ENCODE results near the gene MAP4K2.

MAP4K2 gene

GRCh38 chr11:64827451-64827839 is 24.4 kb upstream of the MAP4K2 start:
- Histone ChIP-seq H3K9ac (ENCODE audit: low read depth, low read length) (no peak overlapping the region), H4K20me1 (ENCODE audit: insufficient read depth, low read length) (no peaks in the 10 kb centered on the region), H3K4me2 (ENCODE audit: insufficient read depth, low read length) (no peak overlapping the region), H3K36me3 (ENCODE audit: insufficient read depth, low read length) (no peaks in the 10 kb centered on the region), H3K4me1 (ENCODE audit: insufficient read depth, low read length) (no peaks in the 10 kb centered on the region), H3K27me3 (ENCODE audit: insufficient read depth, low read length, poor library complexity) (no peaks in the 10 kb centered on the region), H3K27ac (ENCODE audit: low read length) (no peak overlapping the region), H3K9me3 (ENCODE audit: insufficient read depth, low read length, severe bottlenecking) (no peaks in the 10 kb centered on the region), H3K79me2 (ENCODE audit: insufficient read depth, low read length) (no peaks in the 10 kb centered on the region), H3K4me3 (ENCODE audit: low read depth in 1 of 2, low read length in 2 of 2) (no peak overlapping the region), H2AFZ (ENCODE audit: low read depth, low read length) (no peak overlapping the region)
- DNase-seq (no peak), ATAC-seq (ENCODE audit: insufficient read depth, low read depth) (no peak)
- TF ChIP-seq EZH2 (IDR thresholded peaks at IDR 0.05; ENCODE audit: borderline replicate concordance, low read depth, low read length, severe bottlenecking), result no peak
- no peak for TF ChIP-seq CTCF (IDR thresholded peaks at IDR 0.05; ENCODE audit: borderline replicate concordance, extremely low read depth, low read length, poor library complexity, severe bottlenecking)

DNA sequence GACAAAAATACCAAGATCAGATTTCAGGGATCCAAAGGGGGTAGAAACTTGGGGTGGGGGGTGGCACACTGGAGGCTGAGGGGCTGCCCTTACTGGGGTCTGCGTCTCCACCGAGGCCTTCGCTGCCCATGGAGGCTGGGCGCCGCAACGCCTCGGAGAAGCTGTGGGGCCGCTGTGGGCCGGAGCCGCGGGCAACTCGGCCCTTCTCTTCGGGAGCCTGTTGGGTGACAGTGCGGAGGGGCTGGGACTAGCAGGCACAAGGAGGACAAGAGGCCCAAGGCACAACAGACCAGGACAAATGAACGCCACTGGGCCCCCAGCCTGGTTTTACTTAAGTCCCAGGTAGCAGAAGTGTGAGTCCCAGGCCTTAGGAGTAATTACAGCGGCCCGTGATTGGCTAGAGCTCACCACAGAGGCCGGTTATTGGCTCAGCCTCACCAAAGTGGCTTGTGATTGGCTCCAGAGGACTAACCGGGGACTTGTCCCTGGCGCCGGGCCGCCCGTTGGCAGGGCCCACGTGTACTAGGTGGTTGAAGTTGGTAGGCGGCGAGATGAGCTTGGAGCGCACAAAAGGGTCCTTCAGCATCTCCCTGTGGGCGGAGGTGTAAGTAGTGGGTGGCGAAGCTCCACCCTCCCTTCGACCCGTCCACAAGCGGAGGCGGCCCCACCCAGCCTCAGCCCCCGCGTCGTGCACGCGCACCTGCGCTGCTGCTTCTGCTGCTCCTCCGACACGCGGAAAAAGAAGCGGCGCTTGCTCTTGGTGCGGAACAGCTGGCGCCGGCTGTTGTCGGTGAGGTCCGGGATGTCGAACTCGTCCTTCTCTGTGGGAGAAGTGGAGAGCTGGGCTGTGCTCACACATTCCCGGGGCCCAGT is 23.8 kb upstream of the MAP4K2 start:
- Histone ChIP-seq H3K4me2 (ENCODE audit: insufficient read depth, low read length) (no peak overlapping the region), H3K79me2 (ENCODE audit: insufficient read depth, low read length) (no peaks in the 10 kb centered on the region), H3K9ac (ENCODE audit: low read depth, low read length) (no peak overlapping the region), H2AFZ (ENCODE audit: low read depth, low read length) (no peak overlapping the region), H3K4me1 (ENCODE audit: insufficient read depth, low read length) (no peaks in the 10 kb centered on the region), H3K9me3 (ENCODE audit: insufficient read depth, low read length, severe bottlenecking) (no peaks in the 10 kb centered on the region), H3K36me3 (ENCODE audit: insufficient read depth, low read length) (no peaks in the 10 kb centered on the region), H4K20me1 (ENCODE audit: insufficient read depth, low read length) (no peaks in the 10 kb centered on the region), H3K27ac (ENCODE audit: low read length) (no peak overlapping the region), H3K27me3 (ENCODE audit: insufficient read depth, low read length, poor library complexity) (no peaks in the 10 kb centered on the region), H3K4me3 (ENCODE audit: low read depth in 1 of 2, low read length in 2 of 2) (no peak overlapping the region)
- TF ChIP-seq EZH2 (IDR thresholded peaks at IDR 0.05; ENCODE audit: borderline replicate concordance, low read depth, low read length, severe bottlenecking), result no peak
- no peak for TF ChIP-seq CTCF (IDR thresholded peaks at IDR 0.05; ENCODE audit: borderline replicate concordance, extremely low read depth, low read length, poor library complexity, severe bottlenecking)
- ATAC-seq (ENCODE audit: insufficient read depth, low read depth), result no peak
- DNase-seq, result no peak

DNA sequence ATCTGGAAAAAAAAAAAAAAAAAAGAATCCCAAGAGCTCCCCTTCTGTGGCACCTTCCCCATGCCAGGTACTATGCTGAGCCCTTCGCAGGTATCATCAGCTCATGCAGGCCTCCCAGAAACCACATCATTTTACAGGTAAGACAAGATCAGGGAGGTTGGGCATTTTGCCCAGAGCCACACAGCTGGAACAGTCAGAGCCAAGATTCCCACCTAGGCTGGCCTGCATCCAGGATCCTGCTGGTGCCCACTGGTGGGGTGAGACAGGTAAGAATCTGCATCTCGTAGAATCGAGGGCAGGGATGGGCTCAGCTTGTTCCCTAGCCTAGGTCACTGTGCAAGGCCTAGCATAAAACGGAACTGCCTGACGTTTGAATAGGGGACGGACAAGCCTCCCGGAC is 23.0 kb upstream of the MAP4K2 start:
- Histone ChIP-seq H3K36me3 (ENCODE audit: insufficient read depth, low read length) (no peaks in the 10 kb centered on the region), H3K4me2 (ENCODE audit: insufficient read depth, low read length) (no peak overlapping the region), H4K20me1 (ENCODE audit: insufficient read depth, low read length) (no peaks in the 10 kb centered on the region), H3K4me1 (ENCODE audit: insufficient read depth, low read length) (no peaks in the 10 kb centered on the region), H3K9me3 (ENCODE audit: insufficient read depth, low read length, severe bottlenecking) (no peaks in the 10 kb centered on the region), H2AFZ (ENCODE audit: low read depth, low read length) (no peak overlapping the region), H3K27ac (ENCODE audit: low read length) (no peak overlapping the region), H3K27me3 (ENCODE audit: insufficient read depth, low read length, poor library complexity) (no peaks in the 10 kb centered on the region), H3K79me2 (ENCODE audit: insufficient read depth, low read length) (no peaks in the 10 kb centered on the region), H3K9ac (ENCODE audit: low read depth, low read length) (no peak overlapping the region), H3K4me3 (ENCODE audit: low read depth in 1 of 2, low read length in 2 of 2) (no peak overlapping the region)
- TF ChIP-seq CTCF (IDR thresholded peaks at IDR 0.05; ENCODE audit: borderline replicate concordance, extremely low read depth, low read length, poor library complexity, severe bottlenecking), result no peak
- no peak for TF ChIP-seq EZH2 (IDR thresholded peaks at IDR 0.05; ENCODE audit: borderline replicate concordance, low read depth, low read length, severe bottlenecking)
- DNase-seq (no peak), ATAC-seq (ENCODE audit: insufficient read depth, low read depth) (no peak)
